T-cell (primary cell): ENCODE results near the gene PKNOX1. TPM values are rescaled to one million over a fixed set of nuclear protein-coding genes. Genes with fewer than 3 reads are reported as not detected.
"Not testable (repeated sequence)": the region's sequence is repeated elsewhere in the genome, so short reads cannot be mapped to it uniquely, and the experiment has no call there.

ENCODE experiments used
- ATAC-seq, 4 experiments: fragments of 200-7000 bp in 3 of 4; fragments of 150-1000 bp in 1 of 4; cut with Tn5 transposase; replicated peaks in 1 of 4; 1 replicate in 3 of 4; 2 replicates in 1 of 4; pipeline ENCODE4 v1.10.0; 2021; ENCODE audit warnings: moderate library complexity in 3 of 4, mild to moderate bottlenecking in 2 of 4, moderate number of reproducible peaks in 1 of 4
- CTCF ChIA-PET, 2 donors: fragments of 300-600 bp; sonication (Branson Sonifier 250); formaldehyde crosslinking; loops; one replicate each; lab custom pipeline; 2022; ENCODE audit warnings: antibody characterized with exemption in 2 of 2; lab: Charles Lee
- POLR2A ChIA-PET, 2 donors: fragments of 300-600 bp; sonication (Branson Sonifier 250); formaldehyde crosslinking; loops; one replicate each; lab custom pipeline; 2022; ENCODE audit warnings: antibody characterized with exemption in 2 of 2; lab: Charles Lee
- DNase-seq, 35 experiments: peaks; one replicate each; pipeline versions ENCODE4 v3.0.0 to v3.0.0-alpha.2; 2013 to 2023
- H3K27ac ChIP-seq: one replicate; pipeline ENCODE4 v1.5.1; 2013; ENCODE audit warnings: low read length
- H3K27me3 ChIP-seq, 2 experiments: replicated peaks in 1 of 2; 1 replicate in 1 of 2; 2 replicates in 1 of 2; pipeline versions ENCODE4 v1.6.1 to v1.7.0; 2013; ENCODE audit warnings: low read length in 1 of 2, mixed read lengths in 1 of 2; ENCODE audit not compliant: control insufficient read depth in 2 of 2, insufficient read depth in 2 of 2; ENCODE audit errors: extremely low read depth in 1 of 2
- H3K36me3 ChIP-seq, 2 donors: 1 replicate in 1 of 2; 2 replicates in 1 of 2; pipeline versions ENCODE4 v1.6.1 to v1.7.0; 2013; ENCODE audit warnings: low read length in 1 of 2; ENCODE audit not compliant: control insufficient read depth in 2 of 2, insufficient read depth in 1 of 2; ENCODE audit errors: extremely low read depth in 1 of 2
- H3K4me1 ChIP-seq, 2 experiments: 1 replicate in 1 of 2; 2 replicates in 1 of 2; pipeline versions ENCODE4 v1.6.1 to v1.7.0; 2013; ENCODE audit warnings: low read length in 2 of 2, mixed read lengths in 1 of 2; ENCODE audit not compliant: insufficient read depth in 2 of 2, control insufficient read depth in 1 of 2; ENCODE audit errors: extremely low read depth in 1 of 2
- H3K4me3 ChIP-seq, 2 donors: 1 replicate in 1 of 2; 2 replicates in 1 of 2; pipeline versions ENCODE4 v1.5.1 to v1.7.0; 2013; ENCODE audit warnings: mild to moderate bottlenecking in 2 of 2, low read length in 1 of 2, moderate library complexity in 1 of 2; ENCODE audit not compliant: control insufficient read depth in 1 of 2; ENCODE audit errors: extremely low read depth in 1 of 2
- H3K9me3 ChIP-seq: 2 replicates; pipeline ENCODE4 v1.7.0; 2013
- H3K27ac Mint-ChIP-seq, 2 donors: one replicate each; pipeline ENCODE4 v1.8.0; 2020 to 2021; ENCODE audit warnings: mild to moderate bottlenecking in 2 of 2, mixed read lengths in 2 of 2
- H3K27me3 Mint-ChIP-seq, 2 donors: one replicate each; pipeline ENCODE4 v1.8.0; 2021 to 2022; ENCODE audit warnings: mixed read lengths in 2 of 2
- H3K36me3 Mint-ChIP-seq: one replicate; pipeline ENCODE4 v1.8.0; 2021; ENCODE audit warnings: mixed read lengths
- H3K4me1 Mint-ChIP-seq, 3 donors: one replicate each; pipeline ENCODE4 v1.8.0; 2020 to 2022; ENCODE audit warnings: mixed read lengths in 3 of 3, mild to moderate bottlenecking in 1 of 3
- H3K4me3 Mint-ChIP-seq, 3 donors: one replicate each; pipeline ENCODE4 v1.8.0; 2020 to 2022; ENCODE audit warnings: mild to moderate bottlenecking in 3 of 3, mixed read lengths in 3 of 3, moderate library complexity in 3 of 3
- H3K9me3 Mint-ChIP-seq, 3 donors: one replicate each; pipeline ENCODE4 v1.8.0; 2020 to 2022; ENCODE audit warnings: mixed read lengths in 3 of 3
- WGBS: methylation state at CpG from one replicate; pipeline ENCODE4 v1.1.5; 2013; ENCODE audit warnings: missing lambda C conversion rate; ENCODE audit not compliant: insufficient coverage; 5-methylcytosine and 5-hydroxymethylcytosine counted together
- total RNA-seq, 35 experiments: library from RNA in 6 of 35; stranded (reverse) in 6 of 35; fragments of 120-200 nt in 1 of 35; gene quantifications; one replicate each; pipeline versions ENCODE4 v1.2.1 to v1.2.4 and lab custom pipeline; 2013 to 2026

Gene PKNOX1
- total RNA-seq, 5 donors from 2014 or later (not counting 1 experiment from before 2014, with no cell fraction given) = 14.4 to 21.7 (median 18.6) TPM

GRCh38 chr21:42989816-42990650, 15.7 kb downstream of the PKNOX1 start:
- ChIA-PET POLR2A (no interaction called here), CTCF (interaction anchor here in 1 of 2 donors (0.6 kb wide), 1 partner anchor 47 kb away, joined by 3 read pairs; no protein-coding TSS in a partner anchor)
- H3K4me1 ChIP-seq = peaks cover 0 to 16% of the 10 kb centered on the region in 2 experiments
- no peaks in the 10 kb centered on the region for H3K27me3 ChIP-seq
- no CpG with 5 or more reads among the region's 10 CpGs for WGBS
- H3K27ac ChIP-seq = no peak overlapping the region
- Mint-ChIP-seq H3K4me3 (no peak overlapping the region), H3K27me3 (no peaks in the 10 kb centered on the region), H3K36me3 (no peaks in the 10 kb centered on the region), H3K9me3 (no peaks in the 10 kb centered on the region), H3K27ac (peak overlapping the region in 1 of 2 donors; percentile 64), H3K4me1 (peaks cover 10 to 21% (median 20%) of the 10 kb centered on the region in 3 donors)
- no peak overlapping the region for H3K4me3 ChIP-seq
- DNase-seq (no peak), ATAC-seq (peak in 2 of 4 experiments; percentile 54 to 58)
- H3K36me3 ChIP-seq = peaks cover 5 to 6% of the 10 kb centered on the region in 2 donors
- no peaks in the 10 kb centered on the region for H3K9me3 ChIP-seq

DNA sequence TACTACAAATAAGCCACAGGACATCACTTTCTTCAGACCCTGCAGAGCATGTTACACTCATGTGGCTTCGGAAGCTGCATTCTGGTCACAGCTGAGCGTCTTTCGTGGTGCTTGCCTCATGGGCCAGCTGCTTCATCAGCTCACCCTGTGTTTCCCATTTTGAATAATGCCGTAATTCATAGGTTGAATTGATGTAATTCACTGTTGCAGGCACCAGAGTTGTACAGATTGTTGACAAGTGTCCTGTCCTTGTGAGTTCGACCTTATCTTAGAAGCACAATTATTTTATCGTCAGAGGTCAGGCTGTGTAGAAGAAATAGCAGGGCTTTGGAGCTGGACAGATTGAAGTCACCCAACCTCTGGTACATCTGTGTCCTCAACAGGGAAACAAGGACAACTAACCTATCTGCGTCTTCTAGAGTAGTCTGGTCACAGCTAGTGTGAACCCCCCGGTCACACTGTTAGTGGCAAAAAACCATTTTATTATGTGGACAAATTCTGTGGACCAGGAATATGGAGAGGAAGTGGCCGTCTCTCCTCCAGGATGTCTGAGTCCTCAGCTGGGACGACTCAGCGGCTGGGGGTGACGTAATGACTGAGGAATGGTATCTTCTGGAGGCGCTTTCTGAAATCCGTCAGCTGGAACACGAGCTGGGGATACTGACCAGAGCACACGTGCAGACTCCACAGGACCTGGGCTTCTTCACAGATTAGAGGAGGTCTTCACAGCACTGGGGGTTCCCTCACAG, 17.8 kb downstream of the PKNOX1 start:
- no peaks in the 10 kb centered on the region for H3K27me3 ChIP-seq
- 95% methylated on average over 10 of the region's 16 CpGs for WGBS
- no peak overlapping the region for H3K27ac ChIP-seq
- H3K36me3 ChIP-seq = peaks cover 0 to 6% of the 10 kb centered on the region in 2 donors
- H3K27me3 Mint-ChIP-seq = no peaks in the 10 kb centered on the region
- no peak overlapping the region for H3K4me3 Mint-ChIP-seq
- no peaks in the 10 kb centered on the region for H3K9me3 ChIP-seq
- ChIA-PET CTCF (no interaction called here), POLR2A (no interaction called here)
- no peaks in the 10 kb centered on the region for H3K36me3 Mint-ChIP-seq
- peaks cover 11 to 15% (median 14%) of the 10 kb centered on the region in 3 donors for H3K4me1 Mint-ChIP-seq
- ATAC-seq = no peak
- no peaks in the 10 kb centered on the region for H3K9me3 Mint-ChIP-seq
- H3K4me3 ChIP-seq = no peak overlapping the region
- DNase-seq = no peak
- peaks cover 0 to 13% of the 10 kb centered on the region in 2 experiments for H3K4me1 ChIP-seq
- peak overlapping the region in 1 of 2 donors; percentile 55 for H3K27ac Mint-ChIP-seq

GRCh38 chr21:42993051-42993712, 18.8 kb downstream of the PKNOX1 start:
- CTCF ChIA-PET = no interaction called here

DNA sequence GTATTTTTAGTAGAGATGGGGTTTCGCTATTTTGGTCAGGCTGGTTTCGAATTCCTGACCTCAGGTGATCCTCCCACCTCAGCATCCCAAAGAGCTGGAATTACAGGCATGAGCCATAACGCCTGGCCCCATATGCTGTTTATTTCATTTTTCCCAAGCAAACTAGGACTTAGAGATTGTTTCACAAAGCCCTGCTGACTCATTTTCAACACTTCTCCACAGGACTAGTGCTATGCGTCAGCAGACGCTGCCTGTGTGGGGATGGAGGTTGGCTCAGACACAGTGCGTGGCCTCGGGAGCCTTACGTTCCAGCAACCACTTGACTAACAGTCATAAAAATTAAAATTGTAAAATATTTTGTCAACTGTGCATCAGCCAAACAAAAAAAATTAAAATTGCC, 22.7 kb downstream of the PKNOX1 start:
- Mint-ChIP-seq H3K9me3 (peaks cover 2 to 8% (median 4%) of the 10 kb centered on the region in 3 donors), H3K27me3 (no peaks in the 10 kb centered on the region), H3K27ac (no peak overlapping the region), H3K4me3 (no peak overlapping the region), H3K36me3 (peaks cover 24% of the 10 kb centered on the region), H3K4me1 (peaks cover 0 to 7% (median 1%) of the 10 kb centered on the region in 3 donors)
- no peak overlapping the region for H3K27ac ChIP-seq
- WGBS = no CpG with 5 or more reads among the region's 8 CpGs
- POLR2A ChIA-PET = no interaction called here
- CTCF ChIA-PET = no interaction called here
- H3K36me3 ChIP-seq = peaks cover 3 to 6% of the 10 kb centered on the region in 2 donors
- ATAC-seq = no peak
- H3K4me3 ChIP-seq = no peak overlapping the region
- H3K27me3 ChIP-seq = no peaks in the 10 kb centered on the region
- no peaks in the 10 kb centered on the region for H3K9me3 ChIP-seq
- H3K4me1 ChIP-seq = no peaks in the 10 kb centered on the region
- DNase-seq = no peak

More at GRCh38 chr21:42993051-42993712, 18.8 kb downstream of the PKNOX1 start:
- 98% methylated on average over 8 of the region's 16 CpGs for WGBS
- Mint-ChIP-seq H3K27me3 (no peaks in the 10 kb centered on the region), H3K4me3 (no peak overlapping the region), H3K27ac (no peak overlapping the region), H3K9me3 (no peaks in the 10 kb centered on the region), H3K4me1 (peaks cover 11 to 15% (median 14%) of the 10 kb centered on the region in 3 donors), H3K36me3 (peaks cover 8% of the 10 kb centered on the region)
- no peak for DNase-seq
- ATAC-seq = no peak
- Histone ChIP-seq H3K9me3 (no peaks in the 10 kb centered on the region), H3K27me3 (no peaks in the 10 kb centered on the region), H3K27ac (no peak overlapping the region), H3K4me3 (no peak overlapping the region), H3K36me3 (peaks cover 0 to 6% of the 10 kb centered on the region in 2 donors), H3K4me1 (peaks cover 0 to 13% of the 10 kb centered on the region in 2 experiments)
- POLR2A ChIA-PET = no interaction called here

- H3K27me3 Mint-ChIP-seq, H3K27ac ChIP-seq, H3K4me1 Mint-ChIP-seq, H3K4me3 Mint-ChIP-seq, CTCF ChIA-PET, H3K9me3 Mint-ChIP-seq, H3K27ac Mint-ChIP-seq, H3K27me3 ChIP-seq, H3K36me3 ChIP-seq, H3K4me3 ChIP-seq, POLR2A ChIA-PET, H3K9me3 ChIP-seq, H3K4me1 ChIP-seq, ATAC-seq, DNase-seq: not testable (repeated sequence)
- H3K36me3 Mint-ChIP-seq = peaks cover 24% of the 10 kb centered on the region
- WGBS = no CpG with 5 or more reads among the region's 1 CpG
These were observed 23.6 kb downstream of the PKNOX1 start for GRCh38 chr21:42997983-42998382.

GRCh38 chr21:42999152-42999551, 24.8 kb downstream of the PKNOX1 start:
- H3K27ac Mint-ChIP-seq, DNase-seq, POLR2A ChIA-PET, H3K27me3 Mint-ChIP-seq, H3K27me3 ChIP-seq, H3K4me3 Mint-ChIP-seq, CTCF ChIA-PET, H3K27ac ChIP-seq, H3K4me1 ChIP-seq, H3K9me3 Mint-ChIP-seq, H3K9me3 ChIP-seq, H3K4me3 ChIP-seq, H3K36me3 ChIP-seq, ATAC-seq: not testable (repeated sequence)
- H3K4me1 Mint-ChIP-seq = peaks cover 1 to 13% (median 2%) of the 10 kb centered on the region in 3 donors
- H3K36me3 Mint-ChIP-seq = peaks cover 27% of the 10 kb centered on the region
- 88% methylated on average over 1 of the region's 2 CpGs for WGBS
